ENCODE data around the gene ABCB9.
"Not testable (repeated sequence)": the region's sequence is repeated elsewhere in the genome, so short reads cannot be mapped to it uniquely, and the experiment has no call there.

Gene ABCB9

DNA sequence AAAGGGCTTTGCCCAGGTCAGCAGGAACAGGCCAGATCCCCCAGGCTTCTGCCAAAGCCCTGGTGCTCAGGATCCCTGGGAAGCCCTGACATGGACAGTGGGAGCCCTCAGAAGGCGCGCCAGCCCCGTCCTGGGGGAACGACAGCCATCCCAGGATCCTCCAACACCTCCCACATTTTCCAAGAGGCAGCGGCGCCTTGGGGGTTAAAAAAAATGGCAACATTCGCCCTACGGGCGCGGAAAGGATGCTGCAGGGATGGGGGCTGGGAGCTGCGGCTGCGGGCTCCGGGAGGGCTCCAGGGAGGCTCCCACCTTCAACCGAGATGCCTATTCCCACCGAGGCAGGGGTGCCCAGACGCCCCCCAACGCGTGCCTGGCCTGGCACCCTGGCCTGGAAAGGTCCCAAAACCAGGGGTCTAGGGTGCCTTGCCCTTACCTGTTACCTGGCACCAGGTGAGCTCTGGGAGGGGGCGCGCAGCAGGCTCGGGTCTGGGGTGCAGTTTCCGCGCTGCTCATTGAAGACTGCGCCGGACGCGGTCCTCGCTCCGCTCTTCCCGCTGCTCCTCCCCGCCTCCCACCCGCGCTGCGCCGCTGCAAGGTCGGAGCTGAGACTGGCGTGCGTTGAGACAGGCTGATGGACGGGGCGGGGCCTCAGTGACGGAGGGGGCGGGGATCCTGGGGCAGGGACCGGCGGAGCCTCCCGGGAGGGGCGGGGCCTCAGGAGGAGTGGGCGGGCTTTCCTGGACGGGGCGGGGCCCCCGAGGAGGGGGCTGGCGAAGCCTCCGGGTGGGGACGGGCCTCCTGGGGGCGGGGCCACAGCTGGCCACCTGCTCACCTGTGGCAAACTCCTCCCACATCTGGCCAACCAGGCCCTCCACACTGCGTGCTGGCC, at the start of gene ABCB9:
Gene ABCB9, minus strand, starts transcription at position 613 of the 892 bp plus-strand sequence. CDS start 6,228 bp downstream, outside the sequence.
- DNase-seq (ENCODE audit: low spot score): peak; percentile 91

DNA sequence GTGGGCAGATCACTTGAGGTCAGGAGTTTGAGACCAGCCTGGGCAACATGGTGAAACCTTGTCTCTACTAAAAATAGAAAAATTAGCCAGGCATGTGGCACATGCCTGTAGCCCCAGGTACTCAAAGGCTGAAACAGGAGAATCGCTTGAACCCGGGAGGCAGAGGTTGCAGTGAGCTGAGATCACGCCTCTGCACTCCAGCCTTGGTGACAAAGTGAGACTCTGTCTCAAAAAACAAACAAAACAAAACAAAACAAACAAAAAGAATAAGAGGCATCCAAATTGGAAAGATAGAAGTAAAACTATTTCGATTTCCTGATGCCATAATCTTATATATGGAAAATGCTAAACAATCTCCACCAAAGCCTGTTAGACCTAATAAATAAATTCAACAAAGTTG, 48.2 kb upstream of the ABCB9 start:
- not testable (repeated sequence) for DNase-seq (ENCODE audit: low spot score)

- DNase-seq (ENCODE audit: low spot score): no peak
Measured at GRCh38 chr12:123013185-123014095, 47.2 kb upstream of the ABCB9 start.

DNA sequence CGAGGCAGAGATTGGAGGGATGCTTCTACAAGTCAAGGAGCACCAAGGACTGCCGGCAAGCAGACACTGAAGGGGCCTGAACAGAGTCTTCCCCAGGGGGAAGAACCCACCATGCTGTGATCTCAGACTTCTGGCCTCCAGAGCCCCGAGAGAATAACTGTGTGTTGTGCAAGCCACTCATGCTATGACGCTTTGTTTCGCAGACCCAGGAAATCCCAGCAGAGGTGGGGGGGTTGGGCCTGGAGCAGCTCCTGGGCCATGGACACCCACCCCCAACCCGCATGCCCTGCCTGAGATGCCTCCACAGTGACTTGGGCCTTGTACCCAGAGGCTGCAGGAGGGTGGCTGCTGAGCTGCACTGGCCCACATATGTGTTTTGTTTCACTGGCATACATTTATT, 45.4 kb upstream of the ABCB9 start:
- no peak for DNase-seq (ENCODE audit: low spot score)

GRCh38 chr12:123010681-123011080, 44.4 kb upstream of the ABCB9 start:
- no peak for DNase-seq (ENCODE audit: low spot score)

DNA sequence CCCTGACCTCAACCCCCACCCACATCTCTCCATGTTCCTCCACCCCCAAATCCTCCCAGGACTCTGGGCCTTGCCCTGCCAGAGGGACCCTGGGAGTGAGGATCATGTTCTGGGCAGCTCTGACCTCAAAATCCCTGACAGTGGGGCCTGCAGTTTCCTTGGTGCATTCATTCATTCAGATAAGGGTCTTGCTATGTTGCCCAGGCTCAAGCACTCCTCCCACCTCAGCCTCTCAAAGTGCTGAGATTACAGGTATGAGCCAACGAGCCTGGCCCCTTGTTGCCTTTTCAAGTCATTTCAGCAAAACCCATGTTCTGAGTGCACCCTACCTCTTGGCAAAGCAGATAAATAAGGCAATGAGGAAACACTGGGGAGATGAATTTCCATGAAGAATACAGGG, 43.8 kb upstream of the ABCB9 start:
- DNase-seq (ENCODE audit: low spot score): no peak

DNA sequence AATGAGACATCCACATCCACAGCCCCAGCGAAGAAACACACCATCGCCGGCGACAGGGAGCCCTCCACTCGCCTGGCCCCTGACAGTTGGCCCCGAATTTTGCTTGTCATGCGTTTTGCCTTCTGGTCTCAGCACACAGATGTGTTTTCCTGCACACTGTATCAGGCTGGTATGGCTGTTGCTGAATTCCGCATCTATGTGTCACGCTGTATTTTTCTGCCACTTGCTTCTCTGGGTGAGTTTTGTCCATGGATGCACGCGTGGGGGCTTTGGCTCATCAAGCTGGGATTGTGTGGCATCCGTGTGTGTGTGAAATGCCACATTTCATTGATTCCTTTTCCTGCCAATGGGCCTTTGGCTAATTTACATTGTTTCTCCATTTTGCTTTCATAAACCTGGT, 40.7 kb upstream of the ABCB9 start:
- DNase-seq (ENCODE audit: low spot score): no peak

- no peak for DNase-seq (ENCODE audit: low spot score)
Measured at GRCh38 chr12:123005081-123005626, 38.9 kb upstream of the ABCB9 start.

DNA sequence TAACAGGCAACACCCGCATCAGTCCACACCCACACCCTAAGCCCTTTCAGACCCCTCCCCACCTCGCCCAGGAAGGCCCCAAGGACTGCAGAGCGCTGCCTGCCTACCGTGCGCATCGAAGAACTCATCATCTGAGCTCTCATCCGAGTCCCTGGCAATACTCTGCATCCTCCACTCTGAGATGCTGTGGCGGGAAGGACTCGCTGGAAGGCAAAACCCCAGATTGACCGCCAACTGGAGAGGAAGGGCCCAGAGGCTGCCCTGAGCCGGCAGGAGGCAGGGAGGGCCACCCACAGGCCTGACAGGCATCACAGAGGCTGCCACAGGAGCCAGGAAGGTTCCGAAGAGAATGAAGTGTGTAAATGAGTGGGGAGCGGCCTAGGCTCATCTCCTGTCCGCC, 38.0 kb upstream of the ABCB9 start:
- no peak for DNase-seq (ENCODE audit: low spot score)

DNA sequence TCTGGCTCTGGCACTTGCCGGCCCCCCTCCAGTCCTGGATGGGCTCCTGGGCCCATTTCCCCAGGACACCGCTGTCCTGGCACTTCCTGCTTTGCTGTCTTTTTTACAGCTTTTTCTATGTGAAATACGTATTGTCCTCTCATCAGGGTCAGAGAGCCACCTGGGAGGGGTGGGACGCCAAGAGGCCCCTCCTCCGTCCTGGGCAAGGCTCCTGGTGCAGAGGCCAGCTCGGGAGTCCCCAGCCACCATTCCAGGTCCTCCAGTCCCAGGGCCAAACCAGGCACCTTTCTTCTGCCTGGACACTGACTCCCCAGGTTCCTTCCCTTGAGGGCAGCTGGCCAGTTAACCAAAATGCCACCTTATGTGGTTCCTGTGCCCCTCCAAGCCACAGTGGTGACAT, 37.0 kb upstream of the ABCB9 start:
- no peak for DNase-seq (ENCODE audit: low spot score)

- no peak for DNase-seq (ENCODE audit: low spot score)
Measured at GRCh38 chr12:123001464-123001863, 35.2 kb upstream of the ABCB9 start.

DNA sequence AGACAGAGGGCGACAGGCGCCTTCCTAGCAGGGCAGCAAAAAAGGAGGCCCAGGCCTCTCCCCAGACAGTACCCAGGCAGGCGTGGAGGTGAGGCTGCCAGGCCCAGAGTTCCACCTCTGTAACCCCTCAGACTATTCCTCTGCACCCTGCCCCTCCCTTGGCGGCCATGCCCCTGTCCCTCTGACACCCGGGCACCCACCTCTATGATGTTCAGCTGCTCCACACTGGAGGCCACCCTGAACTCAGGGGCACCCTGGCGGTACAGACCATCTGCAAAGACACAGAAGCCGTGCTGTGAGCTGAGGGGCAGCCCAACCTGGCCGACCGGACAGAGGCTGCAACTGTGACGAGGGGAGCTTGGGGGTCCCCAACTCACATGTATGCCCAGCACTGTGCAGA, 34.3 kb upstream of the ABCB9 start:
- no peak for DNase-seq (ENCODE audit: low spot score)

DNA sequence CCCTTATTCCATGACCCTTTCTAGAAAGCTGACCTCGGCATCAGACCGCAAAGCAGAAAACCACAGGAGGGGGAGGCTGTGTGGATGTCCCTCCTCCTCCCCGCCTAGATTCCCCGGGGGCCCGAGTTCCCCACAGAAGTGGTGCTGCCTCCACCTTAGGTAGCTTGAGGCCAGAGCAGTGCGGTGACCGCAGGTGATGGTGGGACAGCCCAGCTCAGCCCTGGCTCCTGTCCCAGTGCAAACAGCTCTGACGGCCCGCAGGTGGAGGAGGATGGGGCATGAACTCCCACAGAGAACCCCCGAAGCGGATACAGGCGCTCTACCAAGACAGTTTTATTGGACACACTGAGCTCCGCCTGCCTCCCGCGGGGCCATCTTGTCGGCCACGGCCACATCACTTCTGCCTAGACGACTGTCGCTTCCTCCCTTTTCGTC, 33.7 kb upstream of the ABCB9 start:
- DNase-seq (ENCODE audit: low spot score): no peak

DNA sequence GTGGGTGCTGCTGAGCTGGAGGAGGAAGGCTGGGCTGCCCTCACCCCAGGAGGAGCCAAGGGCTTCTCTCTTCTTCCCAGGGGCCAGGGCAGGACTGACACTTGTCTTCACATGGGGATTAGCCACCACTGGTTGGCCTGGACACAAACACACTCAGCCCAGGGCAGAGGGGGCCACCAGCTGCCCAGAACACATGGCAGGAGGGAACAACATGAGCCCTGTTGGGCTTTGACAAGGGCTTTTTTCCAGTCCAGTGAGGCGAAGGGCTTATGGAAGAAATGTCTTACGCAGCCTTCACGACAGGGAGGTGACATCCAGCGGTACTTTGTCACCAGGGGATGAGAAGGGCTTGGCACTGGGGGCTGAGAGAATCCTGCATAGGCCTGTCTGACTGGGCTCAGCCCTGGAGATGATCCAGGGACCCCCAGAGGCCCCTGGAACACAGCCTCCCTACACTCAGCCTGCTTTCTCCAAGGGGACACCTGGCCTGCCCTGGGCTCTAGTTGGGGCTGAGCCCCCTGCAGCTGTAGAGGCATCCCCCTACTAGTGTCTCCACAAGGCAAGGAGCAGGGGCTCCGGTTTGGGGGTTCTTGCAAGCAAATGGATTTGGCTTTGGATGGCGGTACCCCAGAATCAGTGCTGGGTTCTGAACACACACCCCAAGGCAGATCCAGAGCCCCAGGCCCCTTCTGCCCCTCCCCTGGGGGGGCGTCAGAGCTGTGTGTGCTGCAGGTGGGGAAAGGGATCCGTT, 33.1 kb upstream of the ABCB9 start:
- DNase-seq (ENCODE audit: low spot score): no peak

DNA sequence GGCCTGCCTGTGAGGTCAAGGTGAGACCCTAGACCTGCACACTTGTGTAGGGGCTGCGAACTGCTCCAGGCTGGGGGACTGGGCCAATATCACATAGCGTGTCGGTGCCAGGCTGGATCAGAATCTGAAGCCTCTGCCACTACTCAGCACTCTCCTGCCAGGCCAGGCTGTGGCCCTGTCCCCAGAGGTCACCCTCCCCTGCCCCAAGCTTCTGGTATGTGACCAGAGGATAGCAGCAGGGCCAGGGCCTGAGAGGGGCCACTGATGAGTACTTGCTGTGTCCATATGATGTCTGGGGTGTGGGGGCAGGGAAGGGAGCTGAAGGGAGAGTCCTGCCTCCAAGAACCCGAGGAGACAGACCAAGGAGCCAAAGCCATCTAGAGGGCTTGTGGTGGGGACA, 32.1 kb upstream of the ABCB9 start:
- no peak for DNase-seq (ENCODE audit: low spot score)

DNA sequence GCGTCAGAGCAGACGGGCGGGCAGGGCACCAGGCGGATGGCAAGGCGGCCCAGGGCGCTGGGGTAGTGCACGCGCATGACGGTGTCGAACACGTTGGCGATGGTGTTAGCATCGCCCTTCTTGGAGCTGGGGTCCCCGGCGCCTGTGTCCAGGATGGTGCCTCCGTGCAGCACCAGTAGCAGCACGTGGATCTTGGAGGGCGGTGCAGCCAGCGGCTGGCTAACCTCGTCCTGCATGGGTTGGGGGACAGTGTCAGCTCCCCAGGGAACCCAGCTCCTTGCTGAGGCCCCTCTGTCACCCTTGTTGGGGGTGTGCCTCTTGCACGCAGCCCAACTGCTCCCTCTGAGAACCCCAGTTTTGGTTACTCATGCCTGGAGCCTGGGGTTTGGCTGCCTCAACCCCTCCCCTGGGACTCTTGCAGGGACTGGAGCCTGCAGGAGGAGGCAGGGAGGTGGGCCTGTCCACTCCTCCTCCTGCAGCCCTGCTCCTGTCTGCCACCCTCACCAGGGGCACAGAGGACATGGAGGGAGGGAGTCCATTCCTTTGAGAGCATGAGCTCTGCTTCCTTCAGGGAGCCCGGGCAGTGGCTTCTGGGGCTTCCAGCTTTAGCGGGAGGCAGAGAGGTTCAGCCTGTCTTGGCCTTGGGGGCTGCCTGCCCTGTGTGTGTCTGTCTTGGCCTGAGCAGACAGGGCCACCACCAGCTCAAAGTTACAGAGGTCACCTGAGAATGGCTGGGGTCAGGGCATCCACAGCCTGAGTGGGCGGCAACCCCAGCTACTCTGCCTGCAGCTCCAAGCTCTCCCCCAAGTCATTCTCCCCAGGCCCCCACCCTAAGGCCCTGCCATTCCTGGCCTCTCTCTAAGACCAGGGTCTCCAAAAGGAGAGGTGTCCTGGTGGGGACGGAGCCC, 31.3 kb upstream of the ABCB9 start:
- DNase-seq (ENCODE audit: low spot score): no peak

- DNase-seq (ENCODE audit: low spot score): no peak
Measured at GRCh38 chr12:122996621-122997342, 30.5 kb upstream of the ABCB9 start.

GRCh38 chr12:122996188-122996601, 29.9 kb upstream of the ABCB9 start:
- no peak for DNase-seq (ENCODE audit: low spot score)

DNA sequence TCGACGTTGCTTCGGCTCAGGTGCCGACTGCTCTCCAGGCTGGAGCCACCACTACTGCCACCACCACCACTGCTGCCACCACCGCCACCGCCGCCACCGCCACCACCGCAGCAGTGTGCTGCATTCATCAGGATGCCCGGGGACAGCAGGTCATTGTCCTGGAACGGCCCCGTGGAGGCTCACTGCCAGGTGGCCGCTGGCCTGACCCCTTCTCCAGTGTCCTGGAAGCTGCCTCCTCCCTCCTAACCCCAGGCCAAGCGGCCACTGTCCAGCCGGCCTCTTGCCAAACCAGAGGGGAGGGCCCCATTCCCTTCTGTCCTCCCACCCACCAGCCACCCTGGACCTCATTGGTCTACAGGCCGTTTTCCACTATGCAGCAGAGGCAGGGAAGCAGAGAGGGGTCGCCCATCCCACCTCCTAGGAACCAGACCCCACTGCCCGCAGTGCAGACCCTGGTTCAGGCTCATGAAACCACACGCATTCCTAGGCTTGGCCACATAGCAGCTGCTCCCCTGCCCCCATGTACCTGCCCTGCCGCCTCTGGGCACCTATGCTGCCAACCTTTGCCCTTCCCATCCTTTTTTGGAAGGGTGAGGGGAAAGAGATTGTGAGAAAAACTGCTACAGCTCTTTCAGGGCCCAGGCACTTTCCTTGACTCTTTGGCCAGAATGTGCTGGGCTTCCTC, 29.4 kb upstream of the ABCB9 start:
- DNase-seq (ENCODE audit: low spot score): no peak
